Gastroesophageal sphincter (tissue), 4 donors: ENCODE data around the gene NBPF15. TPM values are rescaled to one million over a fixed set of nuclear protein-coding genes. Genes with fewer than 3 reads are reported as not detected.
"Not testable (repeated sequence)": the region's sequence is repeated elsewhere in the genome, so short reads cannot be mapped to it uniquely, and the experiment has no call there.

Source experiments
- ATAC-seq: fragments of 150-250 bp; one replicate; pipeline ENCODE4 v1.9.1; 2016; ENCODE audit warnings: mild to moderate bottlenecking, moderate library complexity
- H3K27ac ChIP-seq, 4 donors: fragments of 200-600 bp; sonication (generic) in 3 of 4; 1 replicate in 3 of 4; 2 replicates in 1 of 4; pipeline ENCODE4 v1.5.1; 2016 to 2019
- H3K27me3 ChIP-seq: fragments of 200-600 bp; sonication (generic); one replicate; pipeline ENCODE4 v1.5.1; 2019
- H3K36me3 ChIP-seq, 2 donors: fragments of 200-600 bp; sonication (generic); one replicate each; pipeline ENCODE4 v1.5.1; 2019; ENCODE audit warnings: control low read depth in 1 of 2
- H3K4me1 ChIP-seq, 3 donors: fragments of 200-600 bp; sonication (generic); 1 replicate in 2 of 3; 2 replicates in 1 of 3; pipeline ENCODE4 v1.5.1; 2016 to 2019; ENCODE audit warnings: control low read depth in 2 of 3
- H3K4me3 ChIP-seq, 2 donors: fragments of 200-600 bp; sonication (generic); one replicate each; pipeline ENCODE4 v1.5.1; 2019; ENCODE audit warnings: mild to moderate bottlenecking in 1 of 2, moderate library complexity in 1 of 2
- H3K9me3 ChIP-seq, 3 donors: fragments of 200-600 bp; sonication (generic); one replicate each; pipeline ENCODE4 v1.5.1; 2017 to 2019; ENCODE audit warnings: control low read depth in 2 of 3
- POLR2A ChIP-seq, 2 donors: fragments of 450-650 bp; IDR thresholded peaks; one replicate each; pipeline ENCODE4 v1.6.1; 2017; ENCODE audit warnings: antibody characterized with exemption in 2 of 2, mild to moderate bottlenecking in 2 of 2, moderate library complexity in 1 of 2
- POLR2AphosphoS5 ChIP-seq: sonication (generic); formaldehyde crosslinking; IDR thresholded peaks from one replicate; pipeline ENCODE4 v1.6.1; 2017; ENCODE audit warnings: antibody characterized with exemption
- WGBS, 2 donors: methylation state at CpG; one replicate each; pipeline ENCODE4 v1.1.5; 2018; ENCODE audit warnings: low coverage in 1 of 2; 5-methylcytosine and 5-hydroxymethylcytosine counted together
- total RNA-seq, 4 donors: library from RNA; depleted of rRNA; stranded (reverse); fragments of >200 nt; gene quantifications; one replicate each; pipeline ENCODE4 v1.1.0, GENCODE V29; 2016

Gene NBPF15, protein sequence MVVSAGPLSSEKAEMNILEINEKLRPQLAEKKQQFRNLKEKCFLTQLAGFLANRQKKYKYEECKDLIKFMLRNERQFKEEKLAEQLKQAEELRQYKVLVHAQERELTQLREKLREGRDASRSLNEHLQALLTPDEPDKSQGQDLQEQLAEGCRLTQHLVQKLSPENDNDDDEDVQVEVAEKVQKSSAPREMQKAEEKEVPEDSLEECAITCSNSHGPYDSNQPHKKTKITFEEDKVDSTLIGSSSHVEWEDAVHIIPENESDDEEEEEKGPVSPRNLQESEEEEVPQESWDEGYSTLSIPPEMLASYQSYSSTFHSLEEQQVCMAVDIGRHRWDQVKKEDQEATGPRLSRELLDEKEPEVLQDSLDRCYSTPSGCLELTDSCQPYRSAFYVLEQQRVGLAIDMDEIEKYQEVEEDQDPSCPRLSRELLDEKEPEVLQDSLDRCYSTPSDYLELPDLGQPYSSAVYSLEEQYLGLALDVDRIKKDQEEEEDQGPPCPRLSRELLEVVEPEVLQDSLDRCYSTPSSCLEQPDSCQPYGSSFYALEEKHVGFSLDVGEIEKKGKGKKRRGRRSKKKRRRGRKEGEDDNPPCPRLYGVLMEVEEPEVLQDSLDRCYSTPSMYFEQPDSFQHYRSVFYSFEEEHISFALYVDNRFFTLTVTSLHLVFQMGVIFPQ
- 10 to 100 TPM; 16.1 to 34.4 (median 19.3) TPM for total RNA-seq

DNA sequence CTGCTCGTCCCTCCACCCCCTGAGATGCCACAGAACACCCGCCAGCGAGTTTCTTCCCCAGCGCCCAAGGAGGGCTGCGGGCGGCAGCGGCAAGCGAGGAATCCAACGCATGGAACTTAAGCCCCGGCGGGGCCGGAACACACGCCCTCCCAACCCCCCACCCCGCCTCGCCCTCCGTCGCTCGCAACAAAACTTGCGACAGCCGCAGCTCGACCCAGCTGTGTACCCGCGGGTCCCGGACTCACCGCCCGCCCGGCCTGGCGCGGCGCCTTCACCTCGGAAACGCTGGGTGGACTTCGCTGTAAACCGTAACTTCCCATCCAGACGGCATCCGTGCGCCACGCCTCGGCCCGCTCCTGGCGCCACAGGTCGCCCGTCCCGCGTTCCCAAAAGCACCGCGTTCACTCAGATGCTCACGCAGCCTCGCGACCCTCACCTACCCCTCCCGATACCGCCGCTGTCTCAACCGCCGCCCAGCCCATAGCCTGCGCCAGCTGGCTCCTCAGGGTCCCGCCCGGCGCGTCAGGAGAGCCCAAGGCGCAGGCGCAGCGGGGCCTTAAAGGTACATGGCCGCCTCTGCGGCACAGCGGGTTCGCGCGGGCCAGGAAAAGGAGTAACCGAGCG is at the start of gene NBPF15:
Gene NBPF15 (minus strand): TSS at position 534 of the 624 bp plus-strand sequence. CDS start 21,666 bp downstream, outside the sequence.
- Histone ChIP-seq H3K4me3 (peak within 1 kb of the TSS; percentile 63 to 73), H3K27ac (peak within 1 kb of the TSS; percentile 20 to 86 (median 78))
- not testable (repeated sequence) for H3K4me1 ChIP-seq, H3K27me3 ChIP-seq, H3K36me3 ChIP-seq, H3K9me3 ChIP-seq
- no CpG with 5 or more reads among the region's 71 CpGs for WGBS, 2 donors
- TF ChIP-seq POLR2AphosphoS5 (peak; percentile 54), POLR2A (IDR thresholded peaks at IDR 0.05) (peak; percentile 27 to 40)
- peak; percentile 98 for ATAC-seq

DNA sequence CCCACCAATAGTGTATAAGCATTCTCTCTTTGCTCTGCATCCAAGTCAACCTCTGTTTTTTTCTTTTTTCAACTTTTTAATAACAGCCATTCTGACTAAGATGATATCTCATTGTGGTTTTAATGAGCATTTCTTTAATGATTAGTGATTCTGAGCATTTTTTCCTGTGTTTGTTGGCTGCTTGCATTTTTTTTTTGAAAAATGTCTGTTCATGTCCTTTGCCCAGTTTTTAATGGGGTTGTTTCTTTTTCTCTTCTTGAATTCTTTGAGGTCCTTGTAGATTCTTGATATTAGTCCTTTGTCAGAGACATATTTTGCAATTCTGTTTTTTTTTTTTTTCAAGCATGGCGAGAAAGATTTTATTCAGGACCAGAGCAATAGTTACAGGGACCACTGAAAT is 35.0 kb upstream of the NBPF15 start:
- not testable (repeated sequence) for H3K4me3 ChIP-seq, H3K27me3 ChIP-seq, ATAC-seq, H3K36me3 ChIP-seq, H3K9me3 ChIP-seq, H3K4me1 ChIP-seq, H3K27ac ChIP-seq
- WGBS, 2 donors, result 100% methylated on average over 1 of the region's 1 CpG; no CpG with 5 or more reads in 1 of the 2 donors

DNA sequence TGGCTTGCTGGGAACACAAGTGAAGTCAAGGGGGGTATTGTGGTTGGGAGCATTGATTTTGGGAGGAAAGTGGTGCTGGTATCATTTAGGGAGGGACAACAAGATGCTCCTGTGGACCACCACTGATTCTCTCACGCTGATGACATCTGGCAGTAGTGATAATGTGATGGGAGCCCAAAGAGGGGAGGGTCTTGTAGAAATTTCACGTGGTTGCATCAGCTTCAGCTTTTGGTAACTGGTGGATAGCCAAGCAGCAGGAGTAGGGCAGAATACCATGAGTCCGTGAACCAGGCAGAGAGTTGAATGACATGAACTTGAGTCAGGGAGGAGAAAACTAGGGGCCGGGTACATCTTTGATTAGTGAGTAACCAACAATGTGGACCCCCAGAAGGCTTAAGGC is 32.7 kb upstream of the NBPF15 start:
- not testable (repeated sequence) for H3K4me3 ChIP-seq, ATAC-seq, H3K4me1 ChIP-seq, H3K27ac ChIP-seq, H3K36me3 ChIP-seq, H3K9me3 ChIP-seq, H3K27me3 ChIP-seq
- 20% methylated on average over 1 of the region's 4 CpGs; no CpG with 5 or more reads in 1 of the 2 donors for WGBS, 2 donors

DNA sequence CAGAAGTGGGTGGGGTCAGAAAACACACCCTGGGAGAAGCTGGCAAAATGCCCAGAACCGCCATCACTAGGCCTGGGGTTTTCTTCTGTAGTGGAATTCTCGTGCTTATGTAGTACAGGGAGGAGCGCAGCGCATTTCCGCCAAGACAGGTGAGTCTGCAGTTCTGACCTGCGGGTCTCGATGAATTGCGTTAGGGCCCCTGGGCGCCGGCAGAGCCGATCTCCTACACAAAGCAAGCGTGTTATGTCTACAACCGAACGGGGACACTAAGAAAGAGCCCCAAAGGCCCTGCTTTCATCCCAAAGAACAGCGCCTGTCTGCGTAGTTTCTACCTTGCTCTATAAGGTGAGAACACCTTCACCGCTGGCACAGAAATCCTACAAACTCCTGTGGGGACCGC is 28.9 kb upstream of the NBPF15 start:
- H3K36me3 ChIP-seq, H3K4me1 ChIP-seq, H3K4me3 ChIP-seq, H3K27ac ChIP-seq, H3K9me3 ChIP-seq, H3K27me3 ChIP-seq, ATAC-seq: not testable (repeated sequence)
- WGBS, 2 donors, result no CpG with 5 or more reads among the region's 18 CpGs

DNA sequence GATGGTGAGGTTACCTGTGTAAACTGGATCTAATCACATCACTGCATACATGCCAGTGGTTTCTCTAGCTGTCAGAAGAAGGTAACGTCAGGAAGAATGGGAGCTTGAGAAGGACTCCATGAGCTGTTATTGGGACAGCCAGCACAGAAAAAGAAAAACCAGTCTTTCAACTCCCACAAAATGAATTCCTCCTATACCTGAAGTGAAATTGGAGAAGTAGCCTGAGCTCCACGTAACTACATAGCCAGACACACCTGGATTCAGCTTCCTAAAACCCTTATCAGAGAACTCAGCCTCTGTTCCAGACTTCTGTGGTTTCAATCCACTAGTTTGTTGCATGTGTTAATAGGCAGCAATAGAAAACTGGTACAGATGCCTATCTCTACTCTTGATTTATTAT is 25.5 kb upstream of the NBPF15 start:
- H3K4me3 ChIP-seq, H3K36me3 ChIP-seq, H3K4me1 ChIP-seq, H3K27ac ChIP-seq, ATAC-seq, H3K27me3 ChIP-seq, H3K9me3 ChIP-seq: not testable (repeated sequence)
- 40% methylated on average over 1 of the region's 2 CpGs; no CpG with 5 or more reads in 1 of the 2 donors for WGBS, 2 donors

DNA sequence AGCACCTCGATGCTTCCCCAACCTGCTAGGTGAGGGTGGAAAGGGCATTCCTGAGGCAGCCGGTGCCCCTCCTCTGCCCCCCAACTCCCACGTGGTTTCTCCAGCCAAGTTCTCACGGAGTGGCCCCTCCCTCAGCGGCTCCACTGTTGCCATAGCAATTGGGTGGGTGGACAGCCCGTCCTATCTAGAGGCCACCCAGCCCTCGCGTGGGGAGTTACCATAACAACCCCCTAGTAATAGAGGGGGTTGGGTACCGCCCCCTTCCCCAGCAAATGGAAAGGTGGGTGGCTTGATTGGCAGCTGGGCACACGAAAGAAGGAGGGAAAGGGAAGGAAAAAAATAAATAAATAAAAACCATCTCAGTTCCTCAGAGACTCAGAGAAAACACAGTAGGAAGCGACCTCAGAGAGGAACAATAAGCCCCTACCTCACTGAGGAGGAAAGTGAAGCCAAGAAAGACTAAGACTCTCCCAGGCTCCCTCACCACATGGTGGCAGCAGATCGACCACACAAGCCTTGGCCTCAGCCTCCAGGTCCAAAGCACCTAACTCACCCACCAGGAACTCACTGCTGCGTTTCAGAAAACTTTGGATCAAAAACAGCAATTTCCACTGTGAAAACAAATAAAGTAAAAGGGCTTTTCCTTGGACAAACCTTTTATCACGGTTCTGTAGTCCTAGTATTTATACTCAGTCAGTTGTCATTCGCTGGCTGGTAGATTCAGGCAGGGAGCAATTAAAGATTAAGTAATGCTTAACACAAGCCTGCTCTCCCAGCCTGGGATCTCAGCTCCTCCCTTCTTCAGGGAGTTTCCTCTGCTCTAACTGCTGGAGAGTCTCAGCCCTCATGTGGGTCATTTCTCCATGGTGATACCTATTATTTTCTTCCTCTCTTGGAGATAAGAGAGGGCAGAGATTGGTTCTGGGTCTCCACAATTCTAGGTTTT is 23.9 kb upstream of the NBPF15 start:
- H3K27ac ChIP-seq, H3K4me3 ChIP-seq, ATAC-seq, H3K27me3 ChIP-seq, H3K4me1 ChIP-seq, H3K9me3 ChIP-seq, H3K36me3 ChIP-seq: not testable (repeated sequence)
- WGBS, 2 donors, result no CpG with 5 or more reads among the region's 15 CpGs

DNA sequence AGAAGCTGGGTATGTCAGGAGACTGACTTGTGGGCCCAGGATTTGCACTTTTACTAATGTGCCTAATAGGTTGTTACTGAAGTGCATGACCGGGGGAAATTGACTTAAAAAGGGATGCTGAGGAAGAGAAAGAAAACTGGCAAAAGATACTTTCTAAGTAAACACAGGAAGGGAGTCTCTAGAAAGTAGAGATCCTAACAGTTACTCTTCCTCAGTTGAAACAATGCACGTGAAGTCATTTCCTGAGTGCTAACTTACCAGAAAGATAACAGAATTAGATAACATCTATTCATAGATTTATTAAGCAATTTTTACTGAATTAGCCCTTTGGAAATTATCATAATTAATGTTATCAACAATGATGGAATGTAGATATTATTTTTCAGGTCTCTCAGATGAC is 12.4 kb upstream of the NBPF15 start:
- not testable (repeated sequence) for H3K4me3 ChIP-seq, H3K27ac ChIP-seq, H3K9me3 ChIP-seq, ATAC-seq, H3K36me3 ChIP-seq, H3K4me1 ChIP-seq, H3K27me3 ChIP-seq
- no CpG with 5 or more reads among the region's 2 CpGs for WGBS, 2 donors

DNA sequence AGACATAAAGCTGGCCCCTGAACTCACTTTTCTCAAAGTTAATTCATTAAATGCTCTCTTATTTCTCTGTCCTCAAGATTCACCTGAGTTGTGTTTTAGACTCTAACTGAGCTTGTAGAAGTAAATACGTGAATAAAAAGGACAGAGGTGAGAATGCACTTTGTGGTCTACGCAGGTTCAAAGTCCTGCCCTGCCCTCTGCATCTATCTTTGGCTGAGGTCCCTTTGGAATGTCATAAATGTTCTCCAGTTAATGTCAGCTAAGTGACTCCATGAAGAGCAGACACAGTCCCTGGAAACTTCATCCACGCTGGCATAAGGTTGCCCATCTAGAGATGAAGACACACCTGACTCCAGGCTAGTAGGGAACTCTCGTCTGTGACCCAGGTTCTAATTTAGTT is 10.0 kb upstream of the NBPF15 start:
- WGBS, 2 donors, result 100% methylated on average over 2 of the region's 4 CpGs; no CpG with 5 or more reads in 1 of the 2 donors
- ATAC-seq, H3K9me3 ChIP-seq, H3K4me3 ChIP-seq, H3K36me3 ChIP-seq, H3K4me1 ChIP-seq, H3K27ac ChIP-seq, H3K27me3 ChIP-seq: not testable (repeated sequence)

DNA sequence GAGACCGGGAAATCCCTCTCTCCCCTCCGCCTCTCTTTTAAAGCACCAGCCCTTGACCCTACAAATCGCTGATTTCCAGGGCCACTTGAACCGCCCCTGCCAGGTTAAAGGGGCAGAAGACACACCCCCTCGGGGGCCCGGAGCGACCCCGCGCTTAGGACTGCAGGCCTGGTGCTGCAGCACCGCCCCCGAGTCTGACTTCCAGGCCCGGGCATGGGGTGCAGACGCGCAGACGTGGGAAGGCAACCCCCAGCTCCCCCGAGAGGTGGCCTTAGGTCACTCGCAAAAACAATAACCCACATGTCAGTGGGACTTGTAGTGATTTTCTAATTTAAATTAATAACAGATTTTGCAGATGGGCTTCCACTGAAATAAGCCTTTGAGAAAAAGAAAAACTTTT is 309 bp upstream of the NBPF15 start:
- not testable (repeated sequence) for H3K27me3 ChIP-seq, H3K4me1 ChIP-seq, ATAC-seq, H3K36me3 ChIP-seq, H3K9me3 ChIP-seq
- WGBS, 2 donors, result no CpG with 5 or more reads among the region's 17 CpGs
- H3K27ac ChIP-seq, result peak overlapping the region in 1 of 4 donors; percentile 86
- H3K4me3 ChIP-seq, result peak overlapping the region; percentile 63 to 73

DNA sequence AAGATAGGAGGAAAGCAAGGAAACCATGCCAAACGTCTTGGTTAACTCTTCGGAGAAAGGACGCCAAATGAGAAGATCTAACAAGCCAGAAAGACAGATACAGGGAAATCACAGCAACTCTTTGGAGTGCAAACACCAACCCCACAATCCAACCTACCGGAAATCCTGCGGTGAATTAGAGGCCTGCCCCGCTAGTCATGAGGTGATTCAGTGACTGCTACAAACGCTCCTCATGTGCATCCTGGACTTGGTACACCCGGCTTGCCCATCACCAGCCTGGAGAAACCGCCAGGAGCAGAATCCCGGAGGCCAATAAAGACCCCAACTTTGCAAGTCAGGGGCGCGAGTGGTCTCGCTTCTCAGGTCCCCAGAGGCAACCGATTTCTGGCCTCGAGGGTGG is 783 bp downstream of the NBPF15 start:
- H3K27me3 ChIP-seq, H3K4me1 ChIP-seq, H3K9me3 ChIP-seq: not testable (repeated sequence)
- Histone ChIP-seq H3K36me3 (peaks cover 0 to 10% of the 10 kb centered on the region in 2 donors), H3K27ac (peak overlapping the region; percentile 20 to 86 (median 78)), H3K4me3 (peak overlapping the region; percentile 63 to 73)
- peak; percentile 58 for ATAC-seq
- no CpG with 5 or more reads among the region's 15 CpGs for WGBS, 2 donors

DNA sequence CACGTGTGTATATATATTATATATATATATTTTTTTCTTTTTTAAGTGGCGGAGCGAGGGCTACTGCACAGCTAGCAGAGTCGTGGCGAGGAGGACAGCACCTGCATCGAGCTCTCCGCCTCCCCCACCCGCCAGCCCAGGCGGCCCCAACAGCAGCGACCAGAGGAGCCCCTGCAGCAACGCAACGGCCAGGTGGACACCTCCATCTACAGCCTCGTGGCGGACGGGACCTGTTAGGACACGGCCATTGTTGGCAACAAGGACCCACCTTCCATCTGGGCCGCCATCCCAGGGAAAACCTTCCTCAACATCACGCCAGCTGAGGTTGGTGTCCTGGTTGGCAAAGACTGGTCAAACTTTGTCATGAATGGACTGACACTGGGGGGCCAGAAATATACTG is 19.1 kb downstream of the NBPF15 start:
- not testable (repeated sequence) for H3K9me3 ChIP-seq, ATAC-seq
- WGBS, 2 donors, result 56 to 91% methylated on average over 3 to 5 of the region's 18 CpGs

DNA sequence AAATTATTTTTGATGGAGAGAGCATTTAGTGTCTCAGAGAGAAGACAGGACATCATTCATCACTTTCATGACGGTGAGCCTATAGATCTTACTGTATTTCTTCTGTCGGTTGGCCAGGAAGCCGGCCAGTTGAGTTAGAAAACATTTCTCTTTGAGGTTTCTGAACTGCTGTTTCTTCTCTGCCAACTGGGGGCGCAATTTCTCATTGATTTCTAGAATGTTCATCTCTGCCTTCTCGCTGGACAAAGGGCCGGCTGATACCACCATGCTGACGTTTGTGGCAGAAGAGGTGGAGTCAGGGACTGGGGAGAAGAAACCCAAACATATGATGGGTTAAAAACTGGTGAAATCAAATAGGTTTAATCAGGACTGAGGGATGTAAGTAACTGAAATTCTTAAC is 21.7 kb downstream of the NBPF15 start:
- WGBS, 2 donors, result no CpG with 5 or more reads among the region's 7 CpGs
- H3K4me1 ChIP-seq, H3K27me3 ChIP-seq, H3K9me3 ChIP-seq, H3K4me3 ChIP-seq, H3K27ac ChIP-seq, ATAC-seq: not testable (repeated sequence)
- peaks cover 0 to 18% of the 10 kb centered on the region in 2 donors for H3K36me3 ChIP-seq

More for the DNA sequence above, 19.1 kb downstream of the NBPF15 start:
- not testable (repeated sequence) for H3K4me1 ChIP-seq, H3K4me3 ChIP-seq, H3K27ac ChIP-seq, H3K27me3 ChIP-seq
- H3K36me3 ChIP-seq, result peaks cover 0 to 10% of the 10 kb centered on the region in 2 donors
